ENCODE measurements around the gene SOX8.

- TF ChIP-seq, protein P1, sequence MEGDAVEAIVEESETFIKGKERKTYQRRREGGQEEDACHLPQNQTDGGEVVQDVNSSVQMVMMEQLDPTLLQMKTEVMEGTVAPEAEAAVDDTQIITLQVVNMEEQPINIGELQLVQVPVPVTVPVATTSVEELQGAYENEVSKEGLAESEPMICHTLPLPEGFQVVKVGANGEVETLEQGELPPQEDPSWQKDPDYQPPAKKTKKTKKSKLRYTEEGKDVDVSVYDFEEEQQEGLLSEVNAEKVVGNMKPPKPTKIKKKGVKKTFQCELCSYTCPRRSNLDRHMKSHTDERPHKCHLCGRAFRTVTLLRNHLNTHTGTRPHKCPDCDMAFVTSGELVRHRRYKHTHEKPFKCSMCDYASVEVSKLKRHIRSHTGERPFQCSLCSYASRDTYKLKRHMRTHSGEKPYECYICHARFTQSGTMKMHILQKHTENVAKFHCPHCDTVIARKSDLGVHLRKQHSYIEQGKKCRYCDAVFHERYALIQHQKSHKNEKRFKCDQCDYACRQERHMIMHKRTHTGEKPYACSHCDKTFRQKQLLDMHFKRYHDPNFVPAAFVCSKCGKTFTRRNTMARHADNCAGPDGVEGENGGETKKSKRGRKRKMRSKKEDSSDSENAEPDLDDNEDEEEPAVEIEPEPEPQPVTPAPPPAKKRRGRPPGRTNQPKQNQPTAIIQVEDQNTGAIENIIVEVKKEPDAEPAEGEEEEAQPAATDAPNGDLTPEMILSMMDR (IDR thresholded peaks at IDR 0.05 in 2 of 3, conservative IDR thresholded peaks at IDR 0.05 in 1 of 3; ENCODE audit: borderline replicate concordance in 1 of 3, insufficient read depth in 1 of 3, low read depth in 2 of 3, low read length in 2 of 3): no peak
- TF ChIP-seq POLR2AphosphoS5 (IDR thresholded peaks at IDR 0.05; ENCODE audit: low read depth, low read length): no peak
- no peak for TF ChIP-seq RAD21 (IDR thresholded peaks at IDR 0.05; ENCODE audit: low read depth)
- TF ChIP-seq EZH2 (IDR thresholded peaks at IDR 0.05): no peak
- TF ChIP-seq POLR2A (IDR thresholded peaks at IDR 0.05; ENCODE audit: borderline replicate concordance, extremely low read depth, insufficient read depth, insufficient read length): no peak
- TF ChIP-seq ELF1 (IDR thresholded peaks at IDR 0.05; ENCODE audit: borderline replicate concordance, low read depth): no peak
- no peak for TF ChIP-seq YY1 (IDR thresholded peaks at IDR 0.05; ENCODE audit: extremely low read depth, insufficient replicate concordance, low read depth, low read length)
- TF ChIP-seq SIN3A (IDR thresholded peaks at IDR 0.05; ENCODE audit: low read depth): no peak
- TF ChIP-seq EZH2phosphoT487 (IDR thresholded peaks at IDR 0.05; ENCODE audit: borderline replicate concordance): no peak
- TF ChIP-seq CEBPB (IDR thresholded peaks at IDR 0.05; ENCODE audit: low read depth): no peak
- TF ChIP-seq, protein P2, sequence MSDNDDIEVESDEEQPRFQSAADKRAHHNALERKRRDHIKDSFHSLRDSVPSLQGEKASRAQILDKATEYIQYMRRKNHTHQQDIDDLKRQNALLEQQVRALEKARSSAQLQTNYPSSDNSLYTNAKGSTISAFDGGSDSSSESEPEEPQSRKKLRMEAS (IDR thresholded peaks at IDR 0.05): no peak
Observed at GRCh38 chr16:947255-947921, 34.2 kb upstream of the SOX8 start.
